ENCODE results near the gene ERG28.
A peak's percentile ranks its signal among the peaks of the same experiment; 100 is the strongest.
"Not testable (repeated sequence)": the region's sequence is repeated elsewhere in the genome, so short reads cannot be mapped to it uniquely, and the experiment has no call there.

The ERG28 gene

GRCh38 chr14:75615200-75615599 is 45.5 kb downstream of the ERG28 start:
- peak; percentile 3 for DNase-seq

GRCh38 chr14:75614179-75614578 is 46.5 kb downstream of the ERG28 start:
- DNase-seq = no peak

GRCh38 chr14:75612157-75612556 is 48.5 kb downstream of the ERG28 start:
- no peak for DNase-seq

- no peak for DNase-seq
Observed at GRCh38 chr14:75610834-75611233, 49.8 kb downstream of the ERG28 start.

GRCh38 chr14:75609606-75610475 is 50.8 kb downstream of the ERG28 start:
- no peak for DNase-seq

GRCh38 chr14:75609116-75609515 is 51.6 kb downstream of the ERG28 start:
- no peak for DNase-seq

- DNase-seq = no peak
Observed at GRCh38 chr14:75607842-75608640, 52.6 kb downstream of the ERG28 start.

GRCh38 chr14:75607044-75607443 is 53.6 kb downstream of the ERG28 start:
- no peak for DNase-seq

- DNase-seq = no peak
Observed at GRCh38 chr14:75605916-75606315, 54.8 kb downstream of the ERG28 start.

- peak; percentile 62 for DNase-seq
Observed at GRCh38 chr14:75604979-75605851, 55.5 kb downstream of the ERG28 start.

- DNase-seq = no peak
Observed at GRCh38 chr14:75602503-75602902, 58.2 kb downstream of the ERG28 start.

GRCh38 chr14:75601061-75601460 is 59.6 kb downstream of the ERG28 start:
- not testable (repeated sequence) for DNase-seq

GRCh38 chr14:75600100-75600499 is 60.6 kb downstream of the ERG28 start:
- DNase-seq = peak; percentile 40

Measured in OCI-M1 (cell line).